ENCODE measurements around the gene TNFSF13. TPM values are rescaled to one million over a fixed set of nuclear protein-coding genes. Genes with fewer than 3 reads are reported as not detected.

The TNFSF13 gene
- total RNA-seq, 2 experiments from 2014 or later: 8.2 to 8.4 TPM

GRCh38 chr17:7572588-7573323, 14.2 kb downstream of the TNFSF13 start:
- DNase-seq (peak; percentile 100), ATAC-seq (ENCODE audit: low read depth) (peak; percentile 1)
- POLR2A ChIA-PET: interaction anchor here (0.6 to 5.2 kb wide), 17 partner anchors 8 to 537 kb away, joined by 3 to 89 read pairs (median 4); partner anchors contain the start of genes ACAP1, FGF11, FXR2 and MPDU1
- peak overlapping the region; percentile 99 for H3K27ac Mint-ChIP-seq
- peak overlapping the region; percentile 96 for H3K4me3 Mint-ChIP-seq
- H3K27me3 Mint-ChIP-seq: no peaks in the 10 kb centered on the region
- H3K36me3 Mint-ChIP-seq: peaks cover 36% of the 10 kb centered on the region
- no peaks in the 10 kb centered on the region for H3K9me3 Mint-ChIP-seq
- H3K4me1 Mint-ChIP-seq: peaks cover 46% of the 10 kb centered on the region

DNA sequence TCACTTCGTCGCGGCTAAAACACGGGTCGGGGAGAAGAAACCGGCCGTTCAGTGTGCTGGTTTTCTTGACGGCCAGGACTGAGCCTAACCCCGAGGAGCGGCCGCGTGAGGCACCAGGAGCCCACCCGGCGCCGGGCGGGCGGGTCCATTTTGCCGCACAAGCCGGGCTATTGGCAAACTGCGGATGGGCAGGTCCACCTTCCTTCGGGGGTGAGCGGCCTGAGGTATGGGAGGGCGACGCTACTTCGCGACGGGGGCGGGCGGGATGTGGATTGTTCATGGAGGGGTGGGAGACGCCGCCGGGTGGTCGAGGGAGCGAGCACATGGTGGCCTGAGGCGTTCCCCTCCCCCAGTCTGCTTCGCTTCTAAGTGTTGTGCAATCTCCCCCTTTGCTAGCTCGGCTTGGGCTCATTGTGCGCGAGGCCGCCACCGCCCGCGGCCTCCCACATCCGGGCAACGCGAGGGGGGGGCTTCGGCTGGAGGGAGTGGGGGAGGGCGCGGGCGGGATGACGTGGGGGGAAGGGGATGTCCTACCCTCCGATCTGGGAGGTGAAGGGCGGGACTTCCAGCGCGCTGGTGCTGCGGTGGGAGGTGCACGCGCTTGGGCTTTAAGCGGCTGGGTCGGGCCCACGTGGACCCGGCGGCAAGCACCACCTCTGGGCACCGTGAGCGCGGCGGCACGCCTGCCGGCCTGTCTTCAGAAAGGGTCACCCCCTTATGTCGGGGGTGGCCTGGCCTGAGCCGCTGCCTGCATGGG, 15.0 kb downstream of the TNFSF13 start:
- Mint-ChIP-seq H3K4me1 (peaks cover 53% of the 10 kb centered on the region), H3K27me3 (no peaks in the 10 kb centered on the region), H3K9me3 (no peaks in the 10 kb centered on the region), H3K36me3 (peaks cover 40% of the 10 kb centered on the region), H3K4me3 (peak overlapping the region; percentile 96), H3K27ac (peak overlapping the region; percentile 99)
- DNase-seq: peak; percentile 93
- POLR2A ChIA-PET: interaction anchor here (0.6 to 5.2 kb wide), 18 partner anchors 9 to 538 kb away, joined by 3 to 89 read pairs (median 4); partner anchors contain the start of genes ACAP1, FGF11, FXR2 and MPDU1
- peak; percentile 28 for ATAC-seq (ENCODE audit: low read depth)

DNA sequence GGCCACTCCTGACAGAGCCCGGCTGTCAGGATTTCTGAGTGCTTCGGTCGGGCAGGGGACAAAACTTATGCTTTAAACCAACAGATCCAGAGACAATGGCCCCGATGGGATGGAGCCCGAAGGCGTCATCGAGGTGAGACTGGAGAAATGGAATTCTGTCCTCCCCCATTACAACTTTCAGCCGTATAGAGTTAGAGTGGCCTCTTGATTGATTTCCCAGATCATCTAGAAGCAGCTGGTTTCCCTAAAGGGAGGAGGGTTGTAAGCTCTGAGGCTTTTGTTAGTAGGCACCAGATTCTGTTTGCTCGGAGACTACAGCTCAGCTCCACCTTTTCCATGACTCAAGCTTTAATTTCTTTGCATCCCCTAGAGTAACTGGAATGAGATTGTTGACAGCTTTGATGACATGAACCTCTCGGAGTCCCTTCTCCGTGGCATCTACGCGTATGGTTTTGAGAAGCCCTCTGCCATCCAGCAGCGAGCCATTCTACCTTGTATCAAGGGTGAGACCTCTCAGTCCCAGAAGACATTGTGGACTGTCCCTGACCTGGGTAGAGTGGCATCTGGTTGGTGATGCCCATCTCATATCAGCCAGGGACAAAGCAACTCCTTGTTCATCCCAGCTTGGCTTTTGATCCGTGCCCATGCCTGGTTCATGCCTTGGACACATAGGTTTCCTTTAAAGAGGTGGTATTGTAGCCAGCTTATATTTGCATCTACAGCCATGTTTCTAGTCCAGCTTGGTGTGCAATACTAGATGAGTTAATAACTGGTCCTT, 15.8 kb downstream of the TNFSF13 start:
- H3K27me3 Mint-ChIP-seq: no peaks in the 10 kb centered on the region
- peak overlapping the region; percentile 96 for H3K4me3 Mint-ChIP-seq
- DNase-seq (no peak), ATAC-seq (ENCODE audit: low read depth) (no peak)
- H3K4me1 Mint-ChIP-seq: peaks cover 58% of the 10 kb centered on the region
- peaks cover 44% of the 10 kb centered on the region for H3K36me3 Mint-ChIP-seq
- no peaks in the 10 kb centered on the region for H3K9me3 Mint-ChIP-seq
- POLR2A ChIA-PET: interaction anchor here (0.8 to 5.2 kb wide), 16 partner anchors 10 to 539 kb away, joined by 3 to 89 read pairs (median 4); partner anchors contain the start of genes ACAP1, FGF11, FXR2 and MPDU1
- H3K27ac Mint-ChIP-seq: peak overlapping the region; percentile 99

DNA sequence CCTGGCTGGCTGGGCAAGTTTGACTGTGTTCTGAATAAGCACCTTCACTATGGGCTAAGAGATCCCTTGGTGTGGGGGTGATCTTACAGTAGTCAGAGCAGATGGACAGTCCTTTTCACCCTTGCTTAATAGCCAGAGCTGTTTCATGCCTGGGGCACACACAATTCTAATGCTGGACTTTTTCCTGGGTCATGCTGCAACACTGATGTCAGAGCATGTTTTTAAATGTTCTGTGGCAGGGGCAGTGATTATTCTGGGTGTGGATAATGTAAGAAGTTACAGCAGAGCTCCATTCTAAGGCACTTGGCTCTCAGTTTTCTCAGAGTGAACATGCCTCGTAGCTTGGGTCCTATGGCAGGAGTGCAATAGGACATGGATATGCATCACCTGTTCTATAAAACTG, 16.9 kb downstream of the TNFSF13 start:
- peaks cover 61% of the 10 kb centered on the region for H3K4me1 Mint-ChIP-seq
- H3K9me3 Mint-ChIP-seq: no peaks in the 10 kb centered on the region
- peaks cover 48% of the 10 kb centered on the region for H3K36me3 Mint-ChIP-seq
- H3K27ac Mint-ChIP-seq: no peak overlapping the region
- POLR2A ChIA-PET: interaction anchor here (0.9 to 5.2 kb wide), 6 partner anchors 9 to 112 kb away, joined by 3 to 89 read pairs (median 4); partner anchors contain the start of genes MPDU1, SOX15, TP53 and WRAP53
- DNase-seq (no peak), ATAC-seq (ENCODE audit: low read depth) (no peak)
- H3K27me3 Mint-ChIP-seq: no peaks in the 10 kb centered on the region
- peak overlapping the region; percentile 96 for H3K4me3 Mint-ChIP-seq

DNA sequence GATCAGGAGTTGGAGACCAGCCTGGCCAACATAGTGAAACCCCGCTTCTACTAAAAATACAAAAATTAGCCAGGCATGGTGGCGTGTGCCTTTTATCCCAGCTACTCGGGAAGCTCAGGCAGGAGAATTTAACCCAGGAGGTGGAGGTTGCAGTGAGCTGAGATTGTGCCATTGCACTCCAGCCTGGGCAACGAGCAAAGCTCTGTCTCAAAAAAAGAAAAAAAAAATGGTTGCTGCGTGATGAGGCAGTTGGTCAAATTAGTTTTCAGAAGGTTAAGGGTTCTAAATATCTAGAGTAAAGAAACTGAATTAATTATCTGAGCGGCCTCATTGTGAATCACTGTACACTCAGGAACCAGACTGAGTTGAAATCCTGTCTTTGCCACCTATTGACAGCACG, 17.4 kb downstream of the TNFSF13 start:
- Mint-ChIP-seq H3K4me3 (peak overlapping the region; percentile 96), H3K4me1 (peaks cover 62% of the 10 kb centered on the region), H3K27me3 (no peaks in the 10 kb centered on the region), H3K27ac (peak overlapping the region; percentile 60), H3K36me3 (peaks cover 53% of the 10 kb centered on the region), H3K9me3 (no peaks in the 10 kb centered on the region)
- ATAC-seq (ENCODE audit: low read depth) (no peak), DNase-seq (no peak)
- POLR2A ChIA-PET: interaction anchor here (1.2 to 5.2 kb wide), 3 partner anchors 9 to 29 kb away, joined by 4 to 89 read pairs (median 4); partner anchors contain the start of genes MPDU1 and SOX15

DNA sequence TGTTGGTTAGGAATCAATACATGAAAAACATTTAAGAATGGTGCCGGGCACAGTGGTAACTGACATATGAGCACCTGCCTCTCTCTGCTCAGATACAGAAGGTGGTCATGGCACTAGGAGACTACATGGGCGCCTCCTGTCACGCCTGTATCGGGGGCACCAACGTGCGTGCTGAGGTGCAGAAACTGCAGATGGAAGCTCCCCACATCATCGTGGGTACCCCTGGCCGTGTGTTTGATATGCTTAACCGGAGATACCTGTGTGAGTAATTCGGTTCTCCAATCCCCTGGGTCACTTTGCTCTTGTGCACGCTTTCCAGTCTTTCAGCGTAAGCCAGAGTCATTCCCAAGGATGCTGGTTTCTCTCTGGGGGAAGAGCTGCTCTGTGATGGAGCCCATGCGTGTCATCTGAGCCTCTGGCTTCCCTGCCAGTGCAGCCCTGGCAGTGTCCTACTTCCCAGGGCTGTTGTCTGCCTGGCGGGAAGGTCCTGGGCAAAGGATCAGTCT, 17.9 kb downstream of the TNFSF13 start:
- Mint-ChIP-seq H3K27me3 (no peaks in the 10 kb centered on the region), H3K4me3 (peak overlapping the region; percentile 35), H3K9me3 (no peaks in the 10 kb centered on the region), H3K36me3 (peaks cover 54% of the 10 kb centered on the region), H3K27ac (peak overlapping the region; percentile 60), H3K4me1 (peaks cover 63% of the 10 kb centered on the region)
- DNase-seq (no peak), ATAC-seq (ENCODE audit: low read depth) (no peak)
- POLR2A ChIA-PET: interaction anchor here (1.2 to 5.2 kb wide), 2 partner anchors 8 to 14 kb away, joined by 4 to 89 read pairs; partner anchors contain the start of genes MPDU1 and SOX15

- Mint-ChIP-seq H3K27ac (peak overlapping the region; percentile 67), H3K9me3 (no peaks in the 10 kb centered on the region), H3K27me3 (no peaks in the 10 kb centered on the region), H3K4me1 (peaks cover 67% of the 10 kb centered on the region), H3K4me3 (peak overlapping the region; percentile 51), H3K36me3 (peaks cover 57% of the 10 kb centered on the region)
- ATAC-seq (ENCODE audit: low read depth): no peak
- POLR2A ChIA-PET: no interaction called here
- DNase-seq: no peak
Observed at GRCh38 chr17:7577327-7578199, 19.0 kb downstream of the TNFSF13 start.

DNA sequence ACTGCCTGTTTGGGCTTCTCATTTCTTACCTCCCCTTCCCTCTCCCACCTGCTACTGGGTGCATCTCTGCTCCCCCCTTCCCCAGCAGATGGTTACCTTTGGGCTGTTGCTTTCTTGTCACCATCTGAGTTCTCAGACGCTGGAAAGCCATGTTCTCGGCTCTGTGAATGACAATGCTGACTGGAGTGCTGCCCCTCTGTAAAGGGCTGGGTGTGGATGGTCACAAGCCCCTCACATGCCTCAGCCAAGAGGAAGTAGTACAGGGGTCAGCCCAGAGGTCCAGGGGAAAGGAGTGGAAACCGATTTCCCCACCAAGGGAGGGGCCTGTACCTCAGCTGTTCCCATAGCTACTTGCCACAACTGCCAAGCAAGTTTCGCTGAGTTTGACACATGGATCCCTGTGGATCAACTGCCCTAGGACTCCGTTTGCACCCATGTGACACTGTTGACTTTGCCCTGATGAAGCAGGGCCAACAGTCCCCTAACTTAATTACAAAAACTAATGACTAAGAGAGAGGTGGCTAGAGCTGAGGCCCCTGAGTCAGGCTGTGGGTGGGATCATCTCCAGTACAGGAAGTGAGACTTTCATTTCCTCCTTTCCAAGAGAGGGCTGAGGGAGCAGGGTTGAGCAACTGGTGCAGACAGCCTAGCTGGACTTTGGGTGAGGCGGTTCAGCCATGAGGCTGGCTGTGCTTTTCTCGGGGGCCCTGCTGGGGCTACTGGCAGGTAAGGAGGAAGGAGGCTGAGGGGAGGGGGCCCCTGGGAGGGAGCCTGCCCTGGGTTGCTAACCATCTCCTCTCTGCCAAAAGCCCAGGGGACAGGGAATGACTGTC, 20.7 kb downstream of the TNFSF13 start, which contains the start of gene CD68:
Gene CD68, plus strand, starts transcription at position 638 of the 833 bp plus-strand sequence. Its CDS starts 40 bp downstream, at position 678.
- Mint-ChIP-seq H3K27ac (peak within 1 kb of the TSS; percentile 96), H3K4me1 (peaks cover 68% of the 10 kb centered on the region), H3K4me3 (peak within 1 kb of the TSS; percentile 80), H3K36me3 (peaks cover 47% of the 10 kb centered on the region), H3K9me3 (no peaks in the 10 kb centered on the region), H3K27me3 (no peaks in the 10 kb centered on the region)
- peak; percentile 61 for DNase-seq
- ATAC-seq (ENCODE audit: low read depth): peak; percentile 51
- POLR2A ChIA-PET: interaction anchor here (0.6 to 2.5 kb wide), 14 partner anchors 9 to 144 kb away, joined by 3 to 14 read pairs (median 4); partner anchors contain the start of genes FXR2, SAT2, SENP3 and SOX15

DNA sequence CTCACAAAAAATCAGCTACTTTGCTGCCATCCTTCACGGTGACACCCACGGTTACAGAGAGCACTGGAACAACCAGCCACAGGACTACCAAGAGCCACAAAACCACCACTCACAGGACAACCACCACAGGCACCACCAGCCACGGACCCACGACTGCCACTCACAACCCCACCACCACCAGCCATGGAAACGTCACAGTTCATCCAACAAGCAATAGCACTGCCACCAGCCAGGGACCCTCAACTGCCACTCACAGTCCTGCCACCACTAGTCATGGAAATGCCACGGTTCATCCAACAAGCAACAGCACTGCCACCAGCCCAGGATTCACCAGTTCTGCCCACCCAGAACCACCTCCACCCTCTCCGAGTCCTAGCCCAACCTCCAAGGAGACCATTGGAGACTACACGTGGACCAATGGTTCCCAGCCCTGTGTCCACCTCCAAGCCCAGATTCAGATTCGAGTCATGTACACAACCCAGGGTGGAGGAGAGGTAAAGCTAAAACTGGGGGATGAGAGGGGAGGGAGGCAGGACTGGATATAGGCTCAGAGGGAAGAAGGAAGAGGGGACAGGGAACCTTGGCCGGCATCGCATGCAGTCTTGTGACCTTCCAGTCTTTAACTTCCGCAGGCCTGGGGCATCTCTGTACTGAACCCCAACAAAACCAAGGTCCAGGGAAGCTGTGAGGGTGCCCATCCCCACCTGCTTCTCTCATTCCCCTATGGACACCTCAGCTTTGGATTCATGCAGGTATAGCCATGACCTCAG, 21.5 kb downstream of the TNFSF13 start:
- Mint-ChIP-seq H3K9me3 (no peaks in the 10 kb centered on the region), H3K27ac (peak overlapping the region; percentile 96), H3K36me3 (peaks cover 41% of the 10 kb centered on the region), H3K4me1 (peaks cover 66% of the 10 kb centered on the region), H3K4me3 (peak overlapping the region; percentile 80), H3K27me3 (no peaks in the 10 kb centered on the region)
- ATAC-seq (ENCODE audit: low read depth) (no peak), DNase-seq (no peak)
- POLR2A ChIA-PET: interaction anchor here (0.5 to 2.5 kb wide), 15 partner anchors 9 to 144 kb away, joined by 3 to 14 read pairs (median 4); partner anchors contain the start of genes FXR2, SAT2, SENP3 and SOX15

All from activated naive CD8-positive, alpha-beta T cell treated with anti-CD3 and anti-CD28 coated beads, Interleukin-2, amount 10 ng/mL, durations not matched to agents 7 days and 5 days (primary cell).